ENCODE measurements around the gene PHLPP1. TPM values are rescaled to one million over a fixed set of nuclear protein-coding genes. Genes with fewer than 3 reads are reported as not detected.

Gene PHLPP1
- total RNA-seq, 1 experiment from 2014 or later, result 39.9 TPM

GRCh38 chr18:62868645-62869044 lies 153.3 kb downstream of the PHLPP1 start:
- no peak overlapping the region for H3K4ac ChIP-seq (ENCODE audit: low read depth, low read length)
- H3K4me1 Mint-ChIP-seq, result peaks cover 2 to 13% of the 10 kb centered on the region in 2 experiments; a peak in 2 of 4 replicates
- H3K36me3 Mint-ChIP-seq (ENCODE audit: insufficient read depth in 1 of 3, low read depth in 3 of 3), result peaks cover 13 to 21% (median 19%) of the 10 kb centered on the region in 3 experiments; a peak in 6 of 7 replicates
- H3K27me3 Mint-ChIP-seq (ENCODE audit: low read depth), result no peaks in the 10 kb centered on the region
- no peaks in the 10 kb centered on the region for H3K9me3 Mint-ChIP-seq
- no peak for DNase-seq
- H2AFZ ChIP-seq (ENCODE audit: low read length), result no peak overlapping the region
- peaks cover 2% of the 10 kb centered on the region for H3K79me1 ChIP-seq (ENCODE audit: insufficient read depth, low read depth, low read length, poor library complexity, severe bottlenecking)
- no peak overlapping the region for H3K14ac ChIP-seq (ENCODE audit: insufficient read depth, low read length)
- no peak overlapping the region for H3K4me2 ChIP-seq (ENCODE audit: insufficient read depth, insufficient read length, low read length)
- H3K27ac Mint-ChIP-seq, result peak overlapping the region in 1 of 3 experiments; percentile 56; a peak in 1 of 7 replicates
- H3K56ac ChIP-seq (ENCODE audit: insufficient read length, low read depth, low read length), result no peak overlapping the region
- no peaks in the 10 kb centered on the region for H3K27me3 ChIP-seq (ENCODE audit: insufficient read depth, low read length)
- H3T11ph ChIP-seq (ENCODE audit: low read length), result no peak overlapping the region
- no peaks in the 10 kb centered on the region for H3K9me3 ChIP-seq (ENCODE audit: control insufficient read depth, low read depth, low read length)
- H3K18ac ChIP-seq (ENCODE audit: insufficient read length, low read depth, low read length), result no peak overlapping the region
- H3K23ac ChIP-seq (ENCODE audit: insufficient read length, low read depth, low read length), result no peak overlapping the region
- no peak overlapping the region for H2BK5ac ChIP-seq (ENCODE audit: insufficient read length, low read length)
- no peak overlapping the region for H2BK120ac ChIP-seq (ENCODE audit: low read depth, low read length, poor library complexity, severe bottlenecking)
- H3K4me1 ChIP-seq (ENCODE audit: insufficient read depth, low read length), result no peaks in the 10 kb centered on the region
- H3K23me2 ChIP-seq (ENCODE audit: insufficient read length, low read depth, low read length, poor library complexity, severe bottlenecking), result no peaks in the 10 kb centered on the region
- no peak overlapping the region for H3K4me3 Mint-ChIP-seq
- H4K91ac ChIP-seq (ENCODE audit: insufficient read length, low read depth, low read length), result no peak overlapping the region
- H3K79me2 ChIP-seq (ENCODE audit: insufficient read depth, low read length), result no peaks in the 10 kb centered on the region; the same call in 1 of the 2 replicates
- H3K27ac ChIP-seq (ENCODE audit: insufficient read length, low read depth, low read length), result no peak overlapping the region
- TF ChIP-seq, protein P1, sequence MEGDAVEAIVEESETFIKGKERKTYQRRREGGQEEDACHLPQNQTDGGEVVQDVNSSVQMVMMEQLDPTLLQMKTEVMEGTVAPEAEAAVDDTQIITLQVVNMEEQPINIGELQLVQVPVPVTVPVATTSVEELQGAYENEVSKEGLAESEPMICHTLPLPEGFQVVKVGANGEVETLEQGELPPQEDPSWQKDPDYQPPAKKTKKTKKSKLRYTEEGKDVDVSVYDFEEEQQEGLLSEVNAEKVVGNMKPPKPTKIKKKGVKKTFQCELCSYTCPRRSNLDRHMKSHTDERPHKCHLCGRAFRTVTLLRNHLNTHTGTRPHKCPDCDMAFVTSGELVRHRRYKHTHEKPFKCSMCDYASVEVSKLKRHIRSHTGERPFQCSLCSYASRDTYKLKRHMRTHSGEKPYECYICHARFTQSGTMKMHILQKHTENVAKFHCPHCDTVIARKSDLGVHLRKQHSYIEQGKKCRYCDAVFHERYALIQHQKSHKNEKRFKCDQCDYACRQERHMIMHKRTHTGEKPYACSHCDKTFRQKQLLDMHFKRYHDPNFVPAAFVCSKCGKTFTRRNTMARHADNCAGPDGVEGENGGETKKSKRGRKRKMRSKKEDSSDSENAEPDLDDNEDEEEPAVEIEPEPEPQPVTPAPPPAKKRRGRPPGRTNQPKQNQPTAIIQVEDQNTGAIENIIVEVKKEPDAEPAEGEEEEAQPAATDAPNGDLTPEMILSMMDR (conservative IDR thresholded peaks at IDR 0.05), result no peak
- no peak overlapping the region for H4K5ac ChIP-seq (ENCODE audit: insufficient read length, low read depth, low read length)
- H2BK15ac ChIP-seq (ENCODE audit: low read depth, low read length), result no peak overlapping the region
- H2BK12ac ChIP-seq (ENCODE audit: insufficient read length, low read depth, low read length), result no peak overlapping the region
- H3K9ac ChIP-seq (ENCODE audit: extremely low read depth, insufficient read length, low read length), result no peak overlapping the region
- H4K20me1 ChIP-seq (ENCODE audit: control insufficient read depth, insufficient read depth, insufficient read length), result no peaks in the 10 kb centered on the region
- H2BK20ac ChIP-seq (ENCODE audit: low read depth, low read length, poor library complexity, severe bottlenecking), result no peak overlapping the region
- H2AK5ac ChIP-seq (ENCODE audit: insufficient read length, low read length), result no peak overlapping the region
- H4K8ac ChIP-seq (replicated peaks; ENCODE audit: insufficient read length, low read depth, low read length), result no peak overlapping the region

Data from H9 (cell line).